ENCODE results near the gene ZNF804B.

DNA sequence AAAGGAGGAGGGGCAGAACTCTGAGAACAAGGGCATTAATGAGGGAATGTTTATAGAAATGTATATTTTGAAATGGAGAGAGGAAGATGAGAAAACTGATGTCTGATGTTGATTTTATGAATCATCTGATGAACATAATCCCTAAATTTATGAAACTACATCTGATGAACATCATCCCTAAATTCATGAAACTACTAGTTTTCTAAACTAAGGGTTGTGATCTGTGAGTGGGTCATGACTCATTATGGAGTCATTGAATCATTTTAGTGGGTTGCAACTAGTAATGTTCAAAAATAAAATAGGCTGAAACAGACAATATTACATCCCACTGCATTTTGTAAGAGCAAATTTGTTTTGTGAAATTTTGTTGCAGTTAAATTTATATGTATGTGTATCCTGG, 478.7 kb downstream of the ZNF804B start:
- TF ChIP-seq, protein P1, sequence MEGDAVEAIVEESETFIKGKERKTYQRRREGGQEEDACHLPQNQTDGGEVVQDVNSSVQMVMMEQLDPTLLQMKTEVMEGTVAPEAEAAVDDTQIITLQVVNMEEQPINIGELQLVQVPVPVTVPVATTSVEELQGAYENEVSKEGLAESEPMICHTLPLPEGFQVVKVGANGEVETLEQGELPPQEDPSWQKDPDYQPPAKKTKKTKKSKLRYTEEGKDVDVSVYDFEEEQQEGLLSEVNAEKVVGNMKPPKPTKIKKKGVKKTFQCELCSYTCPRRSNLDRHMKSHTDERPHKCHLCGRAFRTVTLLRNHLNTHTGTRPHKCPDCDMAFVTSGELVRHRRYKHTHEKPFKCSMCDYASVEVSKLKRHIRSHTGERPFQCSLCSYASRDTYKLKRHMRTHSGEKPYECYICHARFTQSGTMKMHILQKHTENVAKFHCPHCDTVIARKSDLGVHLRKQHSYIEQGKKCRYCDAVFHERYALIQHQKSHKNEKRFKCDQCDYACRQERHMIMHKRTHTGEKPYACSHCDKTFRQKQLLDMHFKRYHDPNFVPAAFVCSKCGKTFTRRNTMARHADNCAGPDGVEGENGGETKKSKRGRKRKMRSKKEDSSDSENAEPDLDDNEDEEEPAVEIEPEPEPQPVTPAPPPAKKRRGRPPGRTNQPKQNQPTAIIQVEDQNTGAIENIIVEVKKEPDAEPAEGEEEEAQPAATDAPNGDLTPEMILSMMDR (conservative IDR thresholded peaks at IDR 0.05; ENCODE audit: low read length): no peak
- TF ChIP-seq EZH2phosphoT487 (IDR thresholded peaks at IDR 0.05; ENCODE audit: borderline replicate concordance, low read depth, low read length): no peak

All from OCI-LY7 (cell line).